CD4-positive, alpha-beta T cell treated with Interleukin-6 for 4 hours (primary cell): ENCODE measurements around the gene CACNA1B.
"Not testable (repeated sequence)": the region's sequence is repeated elsewhere in the genome, so short reads cannot be mapped to it uniquely, and the experiment has no call there.

Experiments
- DNase-seq: peaks from one replicate; pipeline ENCODE4 v3.0.0-alpha.2; 2020; ENCODE audit warnings: mixed read lengths

The CACNA1B gene

DNA sequence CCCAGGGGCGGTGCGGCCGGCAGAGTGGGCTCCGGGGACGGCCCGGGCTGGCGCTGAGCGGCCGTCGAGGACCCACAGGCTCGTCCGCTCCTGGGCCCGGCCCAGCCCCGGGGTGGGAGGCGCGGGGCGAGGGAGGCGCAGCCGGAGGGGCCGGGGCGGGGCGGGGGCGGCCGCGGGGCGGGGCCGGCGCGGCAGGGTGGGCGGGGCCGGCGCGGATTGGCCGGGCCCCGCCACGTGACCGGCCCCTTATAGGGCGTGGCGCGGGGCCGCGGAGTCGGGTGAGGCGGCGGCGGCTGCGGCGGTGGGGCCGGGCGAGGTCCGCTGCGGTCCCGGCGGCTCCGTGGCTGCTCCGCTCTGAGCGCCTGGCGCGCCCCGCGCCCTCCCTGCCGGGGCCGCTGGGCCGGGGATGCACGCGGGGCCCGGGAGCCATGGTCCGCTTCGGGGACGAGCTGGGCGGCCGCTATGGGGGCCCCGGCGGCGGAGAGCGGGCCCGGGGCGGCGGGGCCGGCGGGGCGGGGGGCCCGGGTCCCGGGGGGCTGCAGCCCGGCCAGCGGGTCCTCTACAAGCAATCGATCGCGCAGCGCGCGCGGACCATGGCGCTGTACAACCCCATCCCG is at the start of gene CACNA1B:
TSS of gene CACNA1B (plus strand) at position 277 of the 617 bp plus-strand sequence. CDS start at position 429, 152 bp downstream.
- DNase-seq: not testable (repeated sequence)

- no peak for DNase-seq
Measured at GRCh38 chr9:137827908-137828526, 49.6 kb upstream of the CACNA1B start.

DNA sequence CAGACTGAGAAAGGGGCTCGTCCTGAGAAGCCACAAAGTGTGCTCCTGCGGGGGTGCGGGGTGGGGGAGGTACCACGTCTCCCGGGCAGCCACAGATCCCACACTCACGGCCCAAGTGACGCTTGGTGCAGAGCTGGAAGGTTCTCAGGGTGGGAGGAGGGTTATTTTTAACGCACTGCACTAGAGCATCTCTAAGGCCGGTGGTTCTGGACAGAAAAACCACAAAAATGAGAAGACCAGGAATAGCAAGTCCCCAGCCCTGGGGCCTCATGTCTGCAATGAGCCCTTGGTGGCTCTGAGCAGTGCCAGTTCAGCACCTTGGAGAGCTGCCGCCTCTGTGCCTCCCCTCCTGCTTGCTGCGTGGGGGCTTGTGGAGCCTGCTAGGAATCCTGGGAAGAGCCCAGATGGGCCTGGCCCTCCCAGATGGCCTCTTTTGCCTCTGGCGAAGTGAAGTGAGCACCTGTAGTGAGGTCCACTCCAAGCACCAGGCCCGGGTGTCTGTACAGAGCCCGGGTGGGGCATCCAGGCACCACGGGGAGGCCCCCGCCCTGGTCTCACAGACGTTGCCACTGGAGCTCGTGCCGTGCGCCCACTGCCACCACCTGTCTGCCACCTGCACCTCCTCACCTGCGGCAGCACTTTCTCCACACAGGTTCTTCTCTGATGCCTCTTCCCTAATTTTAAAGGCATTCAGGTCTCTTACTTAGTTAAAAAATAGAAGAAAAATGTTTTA is 48.9 kb upstream of the CACNA1B start:
- peak; percentile 17 for DNase-seq

DNA sequence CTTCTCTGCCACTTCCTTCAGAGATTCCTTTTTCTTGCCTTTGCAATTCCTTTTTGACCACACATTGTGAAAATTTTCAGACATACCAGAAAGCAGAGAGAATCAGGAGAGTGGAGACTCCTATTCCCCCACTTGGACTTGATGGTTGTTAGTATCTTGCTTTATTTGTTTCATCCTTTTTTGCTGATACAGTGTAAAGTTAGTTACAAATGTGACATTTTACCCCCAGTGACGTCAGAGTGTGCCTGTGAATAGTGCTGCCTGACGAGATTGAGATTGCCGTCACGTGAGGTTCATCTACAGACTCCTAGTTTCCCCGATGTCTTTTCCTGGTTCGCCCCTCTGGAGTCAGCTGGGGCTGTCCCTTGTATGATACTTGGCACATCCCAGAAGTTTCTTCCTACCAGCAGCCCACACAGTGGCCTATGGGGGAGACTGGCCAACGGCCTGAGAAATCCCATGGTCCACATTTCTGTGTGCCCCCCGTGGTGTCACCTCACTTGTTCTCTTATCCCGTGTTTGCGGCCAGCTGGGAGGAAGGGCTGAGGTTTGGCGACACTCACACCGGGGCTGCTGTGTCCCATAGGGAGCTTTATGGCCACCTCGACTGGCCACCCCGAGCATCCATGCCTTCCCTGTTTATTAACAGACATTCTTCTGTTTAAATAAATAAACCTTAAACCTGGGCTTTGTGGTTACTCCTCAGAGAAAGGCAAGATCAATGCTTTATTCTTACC is 48.2 kb upstream of the CACNA1B start:
- DNase-seq: no peak

DNA sequence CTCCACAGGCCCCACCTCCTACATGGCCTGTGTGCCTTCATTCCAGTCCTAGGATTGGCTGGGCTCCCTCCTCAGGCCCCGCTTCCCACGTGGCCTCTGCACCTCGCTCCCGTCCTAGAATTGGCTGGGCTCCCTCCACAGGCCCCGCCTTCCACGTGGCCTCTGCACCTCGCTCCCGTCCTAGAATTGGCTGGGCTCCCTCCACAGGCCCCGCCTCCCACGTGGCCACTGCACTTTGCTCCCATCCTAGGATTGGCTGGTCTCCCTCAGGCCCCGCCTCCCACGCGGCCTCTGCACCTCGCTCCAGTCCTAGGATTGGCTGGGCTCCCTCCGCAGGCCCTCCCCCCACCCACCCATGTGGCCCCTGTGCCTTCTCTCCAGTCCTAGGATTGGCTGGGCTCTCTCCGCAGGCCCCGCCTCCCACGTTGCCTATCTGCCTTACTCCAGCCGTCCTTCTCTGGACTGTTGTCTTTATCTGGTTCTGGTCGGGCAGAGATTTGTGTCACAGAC is 45.3 kb upstream of the CACNA1B start:
- no peak for DNase-seq

DNA sequence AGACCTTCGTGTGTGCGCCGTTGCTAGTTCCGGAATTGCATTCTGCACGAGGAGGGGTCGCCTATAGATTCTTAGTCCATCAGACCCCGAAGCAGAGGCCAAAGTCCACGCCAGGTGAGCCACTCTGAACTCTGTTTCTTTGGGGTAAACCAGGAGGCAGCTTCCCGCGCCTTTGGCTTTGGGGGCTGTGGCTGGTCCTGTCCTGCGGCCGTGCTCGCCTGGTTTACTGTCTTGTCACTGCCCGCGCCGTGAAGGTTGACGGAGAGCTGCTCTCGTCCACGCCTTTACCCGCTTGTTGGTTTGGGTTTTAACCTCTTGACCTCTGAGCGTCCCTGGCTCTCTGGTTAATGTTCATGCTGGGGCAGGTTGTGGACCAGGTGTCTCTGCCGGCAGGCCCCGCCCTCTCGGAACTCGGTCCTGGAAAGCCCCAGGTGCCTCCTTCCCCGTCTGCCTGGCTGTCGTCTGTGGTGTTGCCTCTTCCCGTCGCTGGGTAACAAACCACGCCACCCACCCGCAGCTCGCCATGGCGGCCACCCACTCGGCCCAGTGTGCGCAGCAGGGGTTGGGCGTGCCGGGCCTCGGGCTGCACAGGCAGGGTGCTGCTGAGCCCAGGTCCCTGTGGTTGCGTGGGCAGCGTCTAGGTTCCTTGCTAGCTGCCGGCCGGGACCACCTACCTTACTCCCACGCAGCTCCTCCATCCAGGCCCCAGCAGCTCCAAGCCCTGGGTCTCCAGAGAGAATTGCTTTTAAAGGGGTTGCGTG is 44.6 kb upstream of the CACNA1B start:
- DNase-seq: no peak

DNA sequence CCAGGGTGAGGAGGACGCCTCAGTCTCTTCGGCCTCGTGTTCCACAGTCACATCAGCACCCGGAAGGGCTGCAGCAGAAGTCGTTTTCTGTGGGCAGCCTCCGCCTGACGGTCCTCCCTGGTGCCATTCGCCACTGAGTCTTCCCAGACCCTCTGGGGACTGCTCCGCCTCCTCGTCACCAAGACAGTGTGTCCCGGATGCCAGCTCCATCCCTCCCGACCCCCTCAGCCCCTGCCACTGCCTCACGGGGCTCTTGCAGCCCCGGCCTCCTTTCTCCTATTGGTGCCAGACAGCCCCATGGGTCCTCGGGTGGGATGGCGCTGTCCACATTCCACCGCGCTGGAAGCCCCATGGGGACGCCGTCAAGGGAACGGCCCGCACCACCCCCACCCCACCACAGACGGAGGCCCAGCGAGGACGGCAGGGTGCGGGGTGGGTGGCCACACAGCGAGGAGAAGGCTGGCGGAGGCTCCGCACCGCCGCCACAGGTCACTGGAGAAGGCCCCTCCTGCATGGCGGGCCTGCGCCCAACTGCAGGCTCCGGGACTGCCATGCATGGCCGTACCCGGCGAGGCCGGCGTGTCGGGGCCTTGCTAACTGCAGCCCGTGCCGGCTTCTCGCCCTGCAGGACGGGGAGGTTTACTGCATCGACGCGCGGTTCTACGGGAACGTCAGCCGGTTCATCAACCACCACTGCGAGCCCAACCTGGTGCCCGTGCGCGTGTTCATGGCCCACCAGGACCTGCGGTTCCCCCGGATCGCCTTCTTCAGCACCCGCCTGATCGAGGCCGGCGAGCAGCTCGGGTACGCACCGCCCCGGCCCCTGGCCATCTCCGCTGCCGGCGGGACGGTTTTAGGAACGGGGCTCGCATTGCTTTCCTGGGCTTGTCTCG is 43.6 kb upstream of the CACNA1B start:
- DNase-seq: no peak

DNA sequence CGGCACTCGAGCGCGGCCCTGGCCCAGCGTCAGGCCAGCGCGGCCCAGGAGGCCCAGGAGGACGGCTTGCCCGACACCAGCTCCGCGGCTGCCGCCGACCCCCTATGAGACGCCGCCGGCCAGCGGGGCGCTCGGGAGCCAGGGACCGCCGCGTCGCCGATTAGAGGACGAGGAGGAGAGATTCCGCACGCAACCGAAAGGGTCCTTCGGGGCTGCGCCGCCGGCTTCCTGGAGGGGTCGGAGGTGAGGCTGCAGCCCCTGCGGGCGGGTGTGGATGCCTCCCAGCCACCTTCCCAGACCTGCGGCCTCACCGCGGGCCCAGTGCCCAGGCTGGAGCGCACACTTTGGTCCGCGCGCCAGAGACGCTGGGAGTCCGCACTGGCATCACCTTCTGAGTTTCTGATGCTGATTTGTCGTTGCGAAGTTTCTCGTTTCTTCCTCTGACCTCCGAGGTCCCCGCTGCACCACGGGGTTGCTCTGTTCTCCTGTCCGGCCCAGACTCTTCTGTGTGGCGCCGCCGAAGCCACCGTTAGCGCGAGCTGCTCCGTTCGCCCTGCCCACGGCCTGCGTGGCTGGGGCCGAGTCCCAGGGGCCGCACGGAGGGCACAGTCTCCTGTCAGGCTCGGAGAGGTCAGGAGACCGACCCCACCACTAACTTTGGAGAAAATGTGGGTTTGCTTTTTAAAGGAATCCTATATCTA is 42.6 kb upstream of the CACNA1B start:
- no peak for DNase-seq

DNA sequence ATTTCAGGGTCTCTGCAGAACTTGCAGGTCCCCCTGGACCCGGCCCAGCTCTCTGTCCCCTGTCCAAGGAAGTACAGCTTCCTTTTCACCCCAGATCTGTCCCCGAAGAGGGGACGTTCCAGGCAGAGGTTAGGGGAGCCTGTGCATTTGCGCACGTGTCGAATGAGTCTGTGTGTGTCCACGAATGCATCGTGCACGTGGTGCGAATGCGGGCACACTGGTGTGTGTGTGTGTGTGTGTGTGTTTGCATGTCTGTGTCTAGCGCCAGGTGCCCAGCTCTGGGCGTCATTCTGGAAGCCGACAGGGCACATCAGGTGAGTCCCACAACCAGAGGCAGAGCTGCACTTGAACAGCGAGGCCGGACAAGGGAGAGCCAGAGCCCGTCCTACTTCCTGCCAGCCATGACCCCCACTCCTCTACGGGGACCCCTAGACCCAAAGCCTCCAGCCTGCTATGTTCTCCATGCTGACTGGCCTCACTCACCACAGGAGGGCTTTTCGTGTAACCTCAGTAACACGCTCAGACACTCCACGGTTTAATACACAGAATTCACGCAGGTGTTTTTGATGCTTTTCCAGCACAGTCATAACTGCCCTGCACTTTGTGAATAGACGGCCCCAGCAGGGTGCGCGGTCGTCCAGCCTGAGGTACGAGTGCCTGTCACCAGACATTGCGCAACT is 41.3 kb upstream of the CACNA1B start:
- no peak for DNase-seq

GRCh38 chr9:137836831-137837241 is 40.7 kb upstream of the CACNA1B start:
- no peak for DNase-seq

DNA sequence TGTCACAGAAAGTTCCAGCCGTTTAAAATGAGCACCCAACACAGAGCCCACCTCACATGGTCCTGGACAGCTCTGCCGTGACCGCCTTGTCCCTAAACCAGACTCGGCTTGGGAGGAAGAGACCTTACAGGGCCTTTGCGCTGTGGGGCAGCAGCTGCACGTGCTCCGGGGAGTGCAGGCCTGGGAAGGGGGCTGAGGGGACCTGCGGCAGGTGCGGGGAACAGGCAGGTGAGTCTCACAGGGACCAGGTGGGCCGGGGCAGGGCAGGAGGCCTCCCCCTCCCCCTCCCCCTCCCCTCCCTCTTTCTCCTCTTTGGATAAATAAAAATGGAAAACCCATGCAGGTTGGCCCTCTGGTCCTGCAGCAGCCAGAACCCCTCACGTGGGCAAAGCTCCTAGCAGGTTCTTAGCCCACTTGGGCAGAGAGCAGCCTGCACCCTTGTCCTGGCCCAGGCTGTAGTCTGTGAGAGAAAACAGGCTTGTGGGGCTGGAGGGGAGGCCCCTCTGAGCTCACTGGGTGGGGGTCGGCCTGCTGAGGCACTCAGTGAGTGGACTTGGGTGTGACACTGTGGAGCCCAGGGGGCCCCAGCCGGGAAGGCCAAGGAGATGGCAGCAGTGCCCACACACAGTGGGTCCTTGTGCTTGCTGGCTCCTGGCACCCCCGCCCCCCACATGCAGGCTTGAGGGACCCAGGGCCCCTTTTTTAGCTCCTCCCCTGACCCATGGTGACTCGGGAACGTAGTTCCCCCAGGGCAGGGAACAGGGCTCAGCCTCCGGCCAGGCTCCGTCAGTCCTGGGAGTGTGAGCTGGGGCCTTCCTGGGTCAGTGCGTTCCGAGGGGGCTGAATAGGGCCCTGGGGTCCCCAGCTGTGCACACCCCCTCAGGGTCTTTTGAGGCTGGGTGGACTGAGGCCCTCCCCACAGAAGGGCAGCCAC is 40.0 kb upstream of the CACNA1B start:
- no peak for DNase-seq

- no peak for DNase-seq
Measured at GRCh38 chr9:137838576-137838975, 39.0 kb upstream of the CACNA1B start.

GRCh38 chr9:137843355-137843754 is 34.2 kb upstream of the CACNA1B start:
- no peak for DNase-seq

GRCh38 chr9:137851516-137852267 is 25.9 kb upstream of the CACNA1B start:
- DNase-seq: no peak

GRCh38 chr9:137853392-137853995 is 24.1 kb upstream of the CACNA1B start:
- DNase-seq: no peak

GRCh38 chr9:137860361-137860760 is 17.2 kb upstream of the CACNA1B start:
- no peak for DNase-seq

- DNase-seq: no peak
Measured at GRCh38 chr9:137865581-137866145, 11.9 kb upstream of the CACNA1B start.
